K562 (cell line): Measurements from ENCODE around the gene WNT11. TPM values are rescaled to one million over a fixed set of nuclear protein-coding genes. Genes with fewer than 3 reads are reported as not detected.

Source experiments
- BDP1 ChIP-seq: IDR thresholded peaks from 3 replicates; pipeline ENCODE4 v1.6.1; 2011; ENCODE audit not compliant: insufficient read length, insufficient read depth
- BRF1 ChIP-seq: IDR thresholded peaks from 3 replicates; pipeline ENCODE4 v1.6.1; 2011; ENCODE audit warnings: borderline replicate concordance, mild to moderate bottlenecking; ENCODE audit not compliant: insufficient read length; ENCODE audit errors: extremely low read depth
- CBFB ChIP-seq: sonication (generic); formaldehyde crosslinking; IDR thresholded peaks from 2 replicates; pipeline ENCODE4 v1.4.0; 2020; ENCODE audit warnings: mild to moderate bottlenecking, missing genetic modification reagents
- CCAR2 ChIP-seq: fragments of 200-400 bp; formaldehyde crosslinking; IDR thresholded peaks from 2 replicates; pipeline ENCODE4 v1.6.1; 2017; ENCODE audit warnings: mild to moderate bottlenecking, low read depth, low read length
- JUN ChIP-seq, 2 experiments: sonication (generic) in 1 of 2; formaldehyde crosslinking in 1 of 2; IDR thresholded peaks; 2 replicates each; pipeline versions ENCODE4 v1.6.1 to v1.8.0; 2012 to 2022; ENCODE audit warnings: borderline replicate concordance in 2 of 2, mild to moderate bottlenecking in 2 of 2, improper control_type of control experiment in 1 of 2, low read depth in 1 of 2, low read length in 1 of 2, missing genetic modification reagents in 1 of 2
- LCOR ChIP-seq: sonication (generic); formaldehyde crosslinking; IDR thresholded peaks from 2 replicates; pipeline ENCODE4 v1.8.0; 2022; ENCODE audit warnings: mild to moderate bottlenecking, missing genetic modification reagents
- POLR2H ChIP-seq: IDR thresholded peaks from 2 replicates; pipeline ENCODE4 v1.6.1; 2016; ENCODE audit warnings: missing genetic modification characterization, low read depth, mild to moderate bottlenecking, control low read depth, missing compliant biosample characterization, moderate library complexity
- RB1 ChIP-seq: fragments of 450-650 bp; IDR thresholded peaks from 2 replicates; pipeline ENCODE4 v1.6.1; 2017; ENCODE audit warnings: low read depth, mild to moderate bottlenecking
- RFX5 ChIP-seq: IDR thresholded peaks from 2 replicates; pipeline ENCODE4 v1.6.1; 2011; ENCODE audit warnings: low read depth, mild to moderate bottlenecking, improper control_type of control experiment, low read length
- SMARCA5 ChIP-seq: fragments of 450-650 bp; IDR thresholded peaks from 2 replicates; pipeline ENCODE4 v1.6.1; 2016
- SUPT5H ChIP-seq: fragments of 450-650 bp; IDR thresholded peaks from 2 replicates; pipeline ENCODE4 v1.6.1; 2016
- TCF7 ChIP-seq: sonication (generic); IDR thresholded peaks from 2 replicates; pipeline ENCODE4 v1.6.1; 2016; ENCODE audit warnings: antibody characterized with exemption, borderline replicate concordance
- polyA plus RNA-seq, 8 experiments: library from polyadenylated mRNA; depleted of rRNA in 4 of 8; stranded (reverse) in 5 of 8; unstranded in 3 of 8; fragments of >200 nt; fragmentation: Nextera tagmentation in 2 of 8; fragmentation: Illumina TruSeq in 1 of 8; extraction: Ambion mirVana in 2 of 8; extraction: Trizol in 1 of 8; gene quantifications; 2 replicates each; pipeline versions ENCODE4 v1.2.1 to v1.2.3, GENCODE V29; 2011 to 2014; ENCODE audit warnings: inconsistent platforms in 1 of 8, missing spikeins in 1 of 8
- total RNA-seq, 7 experiments: library from RNA; depleted of rRNA in 6 of 7; stranded (reverse); fragments of >200 nt in 6 of 7; fragmentation: Illumina TruSeq in 2 of 7; extraction: Trizol in 2 of 7; gene quantifications; 2 replicates each; pipeline versions ENCODE4 v1.2.1 to v1.2.3, GENCODE V29; 2011 to 2021; ENCODE audit warnings: low replicate concordance in 1 of 7
- TF ChIP-seq, protein P1 (sequence below): conservative IDR thresholded peaks from 2 replicates; pipeline ENCODE4 v1.6.1; 2011; ENCODE audit warnings: low read depth, mild to moderate bottlenecking, low read length; ENCODE audit not compliant: control insufficient read depth
- TF ChIP-seq, protein P2 (sequence below): sonication (generic); formaldehyde crosslinking; IDR thresholded peaks from 2 replicates; pipeline ENCODE4 v1.8.1; 2023; ENCODE audit warnings: mild to moderate bottlenecking, missing genetic modification reagents

The WNT11 gene
- total and polyA plus RNA-seq, 9 of the 15 experiments (the other 6 are each of a cell fraction or from before 2014, with no cell fraction given) = 0.03 to 0.20 (median 0.09) TPM; not detected in 4

DNA sequence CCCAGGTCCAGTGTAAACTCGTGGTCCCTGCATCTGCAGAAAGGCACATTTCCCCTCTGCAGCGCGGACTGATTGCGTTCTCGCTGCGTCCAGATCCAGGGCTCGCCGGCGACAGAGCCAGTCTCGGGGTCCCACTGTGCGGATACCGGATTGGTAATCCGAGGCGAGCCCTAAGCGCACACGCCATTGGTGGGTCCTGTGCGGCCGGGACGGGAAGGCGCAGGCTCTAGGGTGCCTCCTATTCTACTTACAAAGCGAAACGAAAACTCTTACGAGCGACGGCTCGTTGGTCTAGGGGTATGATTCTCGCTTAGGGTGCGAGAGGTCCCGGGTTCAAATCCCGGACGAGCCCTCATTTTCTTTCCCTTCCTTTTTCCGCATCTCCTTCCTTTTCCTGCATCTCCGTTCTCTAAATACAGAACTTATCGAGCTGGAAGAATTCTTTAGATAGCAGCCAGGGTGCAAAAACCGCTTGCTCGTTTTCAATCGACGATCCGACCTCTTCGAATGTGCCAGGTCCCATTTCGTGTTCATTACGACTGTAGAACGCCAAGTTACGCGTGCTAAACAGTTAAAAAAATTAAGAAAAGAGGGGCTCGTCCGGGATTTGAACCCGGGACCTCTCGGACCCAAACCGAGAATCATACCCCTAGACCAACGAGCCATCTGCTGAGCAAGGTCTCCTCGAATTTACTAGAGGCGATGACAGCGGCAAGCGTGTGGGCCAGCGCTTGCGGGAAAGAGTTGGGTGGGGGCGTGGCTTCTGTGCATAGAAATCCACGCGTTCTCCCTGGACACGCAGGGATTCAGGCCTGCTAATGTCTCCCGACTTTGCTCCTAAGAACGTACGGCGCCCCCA, 29.2 kb upstream of the WNT11 start (continued):
- peak; percentile 12; the same call in 1 of the 2 replicates for TF ChIP-seq JUN (IDR thresholded peaks at IDR 0.05; ENCODE audit: borderline replicate concordance, low read depth, low read length)
- no peak for TF ChIP-seq JUN (CRISPR knock-in tag; IDR thresholded peaks at IDR 0.05; ENCODE audit: borderline replicate concordance)
- peak; percentile 56; the same call in 1 of the 2 replicates for TF ChIP-seq RFX5
- peak; percentile 95 for TF ChIP-seq BDP1
- TF ChIP-seq RB1 = peak; percentile 52
- TF ChIP-seq CBFB (CRISPR knock-in tag) = 0 out of 2 replicates have a peak, but pooled peaks have one; percentile 23
- TF ChIP-seq, protein P1, sequence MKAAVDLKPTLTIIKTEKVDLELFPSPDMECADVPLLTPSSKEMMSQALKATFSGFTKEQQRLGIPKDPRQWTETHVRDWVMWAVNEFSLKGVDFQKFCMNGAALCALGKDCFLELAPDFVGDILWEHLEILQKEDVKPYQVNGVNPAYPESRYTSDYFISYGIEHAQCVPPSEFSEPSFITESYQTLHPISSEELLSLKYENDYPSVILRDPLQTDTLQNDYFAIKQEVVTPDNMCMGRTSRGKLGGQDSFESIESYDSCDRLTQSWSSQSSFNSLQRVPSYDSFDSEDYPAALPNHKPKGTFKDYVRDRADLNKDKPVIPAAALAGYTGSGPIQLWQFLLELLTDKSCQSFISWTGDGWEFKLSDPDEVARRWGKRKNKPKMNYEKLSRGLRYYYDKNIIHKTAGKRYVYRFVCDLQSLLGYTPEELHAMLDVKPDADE = peak; percentile 89
- 0 out of 2 replicates have a peak, but pooled peaks have one; percentile 32 for TF ChIP-seq TCF7
- peak; percentile 72 for TF ChIP-seq SUPT5H
- TF ChIP-seq LCOR (CRISPR knock-in tag) = peak; percentile 8; the same call in 1 of the 2 replicates
- TF ChIP-seq BRF1 = peak; percentile 79
- peak; percentile 53; the same call in 1 of the 2 replicates for TF ChIP-seq SMARCA5
- peak; percentile 38; the same call in 1 of the 2 replicates for TF ChIP-seq CCAR2
- TF ChIP-seq, protein P2, sequence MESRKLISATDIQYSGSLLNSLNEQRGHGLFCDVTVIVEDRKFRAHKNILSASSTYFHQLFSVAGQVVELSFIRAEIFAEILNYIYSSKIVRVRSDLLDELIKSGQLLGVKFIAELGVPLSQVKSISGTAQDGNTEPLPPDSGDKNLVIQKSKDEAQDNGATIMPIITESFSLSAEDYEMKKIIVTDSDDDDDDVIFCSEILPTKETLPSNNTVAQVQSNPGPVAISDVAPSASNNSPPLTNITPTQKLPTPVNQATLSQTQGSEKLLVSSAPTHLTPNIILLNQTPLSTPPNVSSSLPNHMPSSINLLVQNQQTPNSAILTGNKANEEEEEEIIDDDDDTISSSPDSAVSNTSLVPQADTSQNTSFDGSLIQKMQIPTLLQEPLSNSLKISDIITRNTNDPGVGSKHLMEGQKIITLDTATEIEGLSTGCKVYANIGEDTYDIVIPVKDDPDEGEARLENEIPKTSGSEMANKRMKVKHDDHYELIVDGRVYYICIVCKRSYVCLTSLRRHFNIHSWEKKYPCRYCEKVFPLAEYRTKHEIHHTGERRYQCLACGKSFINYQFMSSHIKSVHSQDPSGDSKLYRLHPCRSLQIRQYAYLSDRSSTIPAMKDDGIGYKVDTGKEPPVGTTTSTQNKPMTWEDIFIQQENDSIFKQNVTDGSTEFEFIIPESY (CRISPR knock-in tag) = no peak; the same call in 1 of the 2 replicates
- TF ChIP-seq POLR2H (tag) = peak; percentile 100
